H1 (cell line): ENCODE measurements around the gene ZC3H18. TPM values are rescaled to one million over a fixed set of nuclear protein-coding genes. Genes with fewer than 3 reads are reported as not detected.

Experiments used
- CTCF ChIA-PET: fragments of 300-600 bp; sonication (Branson Sonifier 250); formaldehyde crosslinking; loops from one replicate; lab custom pipeline; 2021; ENCODE audit not compliant: partially characterized antibody; lab: Charles Lee
- POLR2A ChIA-PET: fragments of 300-600 bp; sonication (Branson Sonifier 250); formaldehyde crosslinking; loops from one replicate; lab custom pipeline; 2021; ENCODE audit warnings: inconsistent platforms; ENCODE audit not compliant: partially characterized antibody; lab: Charles Lee
- DNase-seq, 2 experiments: peaks; one replicate each; pipeline versions ENCODE4 v3.0.0 to v3.0.0-alpha.2; 2010 to 2022; ENCODE audit warnings: low spot score in 2 of 2, low read depth in 1 of 2, mixed read lengths in 1 of 2
- FAIRE-seq: peaks from 2 replicates; lab custom pipeline; 2011; peaks lifted over from hg19 to GRCh38; lab: Jason Lieb, UNC
- H2AFZ ChIP-seq: 2 replicates; pipeline ENCODE4 v1.8.1; 2012; ENCODE audit warnings: low read length, inconsistent platforms
- H2AK5ac ChIP-seq: 2 replicates; pipeline ENCODE4 v1.6.1; 2013; ENCODE audit warnings: low read depth, low read length
- H2BK120ac ChIP-seq: replicated peaks from 2 replicates; pipeline ENCODE3; 2013; ENCODE audit warnings: low read depth, low read length, inconsistent platforms
- H2BK12ac ChIP-seq: 2 replicates; pipeline ENCODE4 v1.6.1; 2013; ENCODE audit warnings: low read depth, low read length
- H2BK15ac ChIP-seq: 2 replicates; pipeline ENCODE4 v1.6.1; 2013; ENCODE audit warnings: low read length
- H2BK20ac ChIP-seq: 2 replicates; pipeline ENCODE4 v1.6.1; 2013; ENCODE audit warnings: low read length
- H2BK5ac ChIP-seq: 2 replicates; pipeline ENCODE4 v1.6.1; 2013; ENCODE audit warnings: low read depth, low read length
- H3K14ac ChIP-seq: 2 replicates; pipeline ENCODE4 v1.6.1; 2013; ENCODE audit warnings: inconsistent platforms; ENCODE audit not compliant: insufficient read length
- H3K18ac ChIP-seq: 2 replicates; pipeline ENCODE4 v1.6.1; 2013; ENCODE audit warnings: low read length; ENCODE audit errors: extremely low read depth
- H3K23ac ChIP-seq: 2 replicates; pipeline ENCODE4 v1.6.1; 2013; ENCODE audit warnings: inconsistent platforms; ENCODE audit not compliant: insufficient read length
- H3K23me2 ChIP-seq: 2 replicates; pipeline ENCODE4 v1.6.1; 2013; ENCODE audit warnings: low read depth, low read length
- H3K27ac ChIP-seq: 2 replicates; pipeline ENCODE4 v1.6.1; 2011; ENCODE audit warnings: low read depth, low read length, inconsistent platforms
- H3K27me3 ChIP-seq, 4 experiments: replicated peaks in 1 of 4; 1 replicate in 1 of 4; 2 replicates in 3 of 4; pipeline versions ENCODE4 v1.6.1 to v1.8.1; 2011 to 2013; ENCODE audit warnings: low read length in 3 of 4, mild to moderate bottlenecking in 3 of 4, inconsistent platforms in 2 of 4, mixed read lengths in 2 of 4, moderate library complexity in 1 of 4; ENCODE audit not compliant: control insufficient read depth in 3 of 4, insufficient read depth in 3 of 4; ENCODE audit errors: extremely low read depth in 1 of 4
- H3K36me3 ChIP-seq, 4 experiments: 2 replicates each; pipeline versions ENCODE4 v1.6.1 to v1.8.1; 2011 to 2013; ENCODE audit warnings: mild to moderate bottlenecking in 4 of 4, low read length in 3 of 4, moderate library complexity in 2 of 4, control low read depth in 1 of 4, inconsistent platforms in 1 of 4; ENCODE audit not compliant: insufficient read depth in 4 of 4, control insufficient read depth in 2 of 4
- H3K4ac ChIP-seq: replicated peaks from 2 replicates; pipeline ENCODE3; 2013; ENCODE audit warnings: low read length, low read depth, mixed read lengths, inconsistent platforms; ENCODE audit not compliant: insufficient read length
- H3K4me1 ChIP-seq, 4 experiments: replicated peaks in 1 of 4; 1 replicate in 1 of 4; 2 replicates in 3 of 4; pipeline versions ENCODE4 v1.6.1 to v1.8.1; 2011 to 2013; ENCODE audit warnings: low read length in 3 of 4, inconsistent platforms in 2 of 4, mixed read lengths in 1 of 4; ENCODE audit not compliant: insufficient read depth in 4 of 4, control insufficient read depth in 3 of 4
- H3K4me2 ChIP-seq, 2 experiments: 2 replicates each; pipeline versions ENCODE4 v1.6.1 to v1.8.1; 2011 to 2013; ENCODE audit warnings: low read depth in 2 of 2, low read length in 2 of 2, control low read depth in 1 of 2, inconsistent platforms in 1 of 2, mild to moderate bottlenecking in 1 of 2; ENCODE audit not compliant: insufficient read depth in 1 of 2
- H3K4me3 ChIP-seq, 4 experiments: fragments of 200-600, 300-600 bp in 1 of 4; sonication (generic), shearing (Covaris generic), sonication (Bioruptor Twin) in 1 of 4; 2 replicates each; pipeline versions ENCODE4 v1.5.1 to v1.8.1; 2011 to 2016; ENCODE audit warnings: low read length in 4 of 4, low read depth in 3 of 4, control low read depth in 2 of 4, inconsistent platforms in 2 of 4, mild to moderate bottlenecking in 2 of 4, mixed read lengths in 1 of 4, moderate library complexity in 1 of 4; ENCODE audit not compliant: insufficient read depth in 2 of 4; ENCODE audit errors: extremely low read depth in 1 of 4
- H3K56ac ChIP-seq: replicated peaks from 2 replicates; pipeline ENCODE3; 2013; ENCODE audit warnings: low read depth, mild to moderate bottlenecking, mixed read lengths, low read length, inconsistent platforms; ENCODE audit not compliant: insufficient read length
- H3K79me1 ChIP-seq: 2 replicates; pipeline ENCODE4 v1.6.1; 2013; ENCODE audit warnings: low read depth, low read length, control low read depth
- H3K79me2 ChIP-seq, 2 experiments: 2 replicates each; pipeline versions ENCODE4 v1.6.1 to v1.8.1; 2012 to 2013; ENCODE audit warnings: low read length in 2 of 2, mild to moderate bottlenecking in 2 of 2, inconsistent platforms in 1 of 2; ENCODE audit not compliant: insufficient read depth in 2 of 2, control insufficient read depth in 1 of 2
- H3K9ac ChIP-seq, 4 experiments: replicated peaks in 1 of 4; 1 replicate in 1 of 4; 2 replicates in 3 of 4; pipeline versions ENCODE4 v1.6.1 to v1.8.1; 2011 to 2013; ENCODE audit warnings: low read depth in 3 of 4, low read length in 3 of 4, control low read depth in 2 of 4, mild to moderate bottlenecking in 2 of 4, moderate library complexity in 2 of 4, inconsistent platforms in 1 of 4; ENCODE audit errors: extremely low read depth in 1 of 4
- H3K9me3 ChIP-seq, 2 experiments: 2 replicates each; pipeline versions ENCODE4 v1.6.1 to v1.8.1; 2012 to 2013; ENCODE audit warnings: mild to moderate bottlenecking in 2 of 2, moderate library complexity in 2 of 2, control low read depth in 1 of 2, inconsistent platforms in 1 of 2, low read depth in 1 of 2, low read length in 1 of 2, mixed read lengths in 1 of 2; ENCODE audit not compliant: insufficient read depth in 2 of 2
- H4K20me1 ChIP-seq, 2 experiments: replicated peaks in 1 of 2; 2 replicates each; pipeline versions ENCODE3 to v1.8.1; 2011 to 2013; ENCODE audit warnings: inconsistent platforms in 2 of 2, low read length in 2 of 2, mild to moderate bottlenecking in 1 of 2; ENCODE audit not compliant: insufficient read depth in 2 of 2, control insufficient read depth in 1 of 2
- H4K5ac ChIP-seq: 2 replicates; pipeline ENCODE4 v1.6.1; 2013; ENCODE audit warnings: low read length, low read depth, mixed read lengths, inconsistent platforms; ENCODE audit not compliant: insufficient read length
- H4K8ac ChIP-seq: 2 replicates; pipeline ENCODE4 v1.8.0; 2013; ENCODE audit warnings: mild to moderate bottlenecking, moderate library complexity, low read length, inconsistent platforms; ENCODE audit not compliant: insufficient read depth; ENCODE audit errors: extremely low read depth
- H4K91ac ChIP-seq: replicated peaks from 2 replicates; pipeline ENCODE3; 2013; ENCODE audit warnings: low read length, mixed read lengths, inconsistent platforms; ENCODE audit not compliant: insufficient read length
- CHD2 ChIP-seq: IDR thresholded peaks from 2 replicates; pipeline ENCODE4 v1.6.1; 2012; ENCODE audit warnings: low read length, improper control_type of control experiment
- JUND ChIP-seq: IDR thresholded peaks from 2 replicates; pipeline ENCODE4 v1.6.1; 2011; ENCODE audit warnings: mild to moderate bottlenecking, improper control_type of control experiment, low read length
- SRF ChIP-seq: IDR thresholded peaks from 2 replicates; pipeline ENCODE4 v1.6.1; 2011; ENCODE audit warnings: mild to moderate bottlenecking, low read depth, low read length, moderate library complexity
- TBP ChIP-seq: IDR thresholded peaks from 2 replicates; pipeline ENCODE4 v1.6.1; 2011; ENCODE audit warnings: low read depth, low read length, improper control_type of control experiment
- WGBS, 2 experiments: shearing (Covaris generic) in 1 of 2; methylation state at CpG; one replicate each; pipeline versions ENCODE4 v1.1.6 to v1.1.7; 2013 to 2015; ENCODE audit warnings: low lambda C conversion rate in 2 of 2, mixed read lengths in 2 of 2, inconsistent platforms in 1 of 2, low coverage in 1 of 2, missing lambda C conversion rate in 1 of 2; ENCODE audit not compliant: insufficient replicate concordance in 2 of 2, insufficient coverage in 1 of 2, insufficient read length in 1 of 2; ENCODE audit errors: extremely low coverage in 1 of 2, missing lambda C conversion rate in 1 of 2; 5-methylcytosine and 5-hydroxymethylcytosine counted together
- polyA plus RNA-seq, 7 experiments: library from polyadenylated mRNA; depleted of rRNA in 3 of 7; stranded (reverse) in 5 of 7; unstranded in 2 of 7; fragments of >200 nt in 5 of 7; fragments of 200-250 nt in 2 of 7; gene quantifications; 1 replicate in 5 of 7; 2 replicates in 1 of 7; 4 replicates in 1 of 7; pipeline versions ENCODE4 v1.2.1 to v1.2.3, GENCODE V29; 2011 to 2013; ENCODE audit warnings: missing spikeins in 2 of 7, mixed read lengths in 2 of 7
- total RNA-seq: library from RNA; stranded (reverse); fragmentation: NEBNext Ultra II Directional; extraction: Animal tissue kit (Norgen Biotek cat#: 25700); gene quantifications from 2 replicates; pipeline ENCODE4 v1.2.1, GENCODE V29; 2021

Gene ZC3H18
- total and polyA plus RNA-seq, 2 of the 8 experiments (the other 6 are each of a cell fraction or from before 2014, with no cell fraction given), result 12.1 to 73.2 TPM

GRCh38 chr16:88640039-88640495 lies 69.9 kb downstream of the ZC3H18 start:
- Histone ChIP-seq H2BK120ac (no peak overlapping the region), H3K9me3 (no peaks in the 10 kb centered on the region), H3K36me3 (peaks cover 0 to 5% (median 0%) of the 10 kb centered on the region in 4 experiments; a peak in 1 of 8 replicates), H3K79me2 (no peaks in the 10 kb centered on the region), H3K79me1 (no peaks in the 10 kb centered on the region), H4K8ac (peak overlapping the region; percentile 93; the same call in 1 of the 2 replicates), H2BK5ac (peak overlapping the region; percentile 94; the same call in 1 of the 2 replicates), H4K5ac (no peak overlapping the region), H4K91ac (peak overlapping the region; percentile 95), H2BK20ac (no peak overlapping the region; the same call in 1 of the 2 replicates), H3K23ac (no peak overlapping the region), H3K56ac (no peak overlapping the region), H2AFZ (no peak overlapping the region), H2BK15ac (peak overlapping the region; percentile 95; the same call in 1 of the 2 replicates), H3K4ac (no peak overlapping the region), H3K14ac (no peak overlapping the region), H3K27ac (no peak overlapping the region), H3K4me1 (peaks cover 5 to 36% (median 24%) of the 10 kb centered on the region in 4 experiments), H3K9ac (no peak overlapping the region), H3K23me2 (peaks cover 3% of the 10 kb centered on the region), H3K4me3 (peak overlapping the region in 1 of 4 experiments; percentile 39; a peak in 2 of 8 replicates), H2BK12ac (0 out of 2 replicates have a peak overlapping the region, but pooled peaks have one; percentile 63), H2AK5ac (peak overlapping the region; percentile 99; the same call in 1 of the 2 replicates), H3K18ac (no peak overlapping the region; the same call in 1 of the 2 replicates), H3K27me3 (peaks cover 0 to 4% (median 1%) of the 10 kb centered on the region in 4 experiments; a peak in 2 of 7 replicates), H3K4me2 (no peak overlapping the region), H4K20me1 (peaks cover 0 to 3% of the 10 kb centered on the region in 2 experiments)
- FAIRE-seq (no peak), DNase-seq (no peak)
- ChIA-PET CTCF (interaction anchor here (1.0 to 3.6 kb wide), 7 partner anchors 9 to 97 kb away, joined by 3 to 19 read pairs (median 6); no protein-coding TSS in a partner anchor), POLR2A (interaction anchor here (1.0 to 3.5 kb wide), 5 partner anchors 9 to 81 kb away, joined by 3 to 35 read pairs (median 13); partner anchors contain the start of genes CYBA and MVD)
- WGBS, 2 experiments, result 81% methylated on average over 12 of the region's 13 CpGs; no CpG with 5 or more reads in 1 of the 2 experiments
- TF ChIP-seq TBP (no peak), SRF (no peak), CHD2 (no peak), JUND (no peak)
